ENCODE results near the gene ITGA2B. TPM values are rescaled to one million over a fixed set of nuclear protein-coding genes. Genes with fewer than 3 reads are reported as not detected.

Gene ITGA2B
- total and polyA plus RNA-seq, 10 of the 15 experiments (the other 5 are each of a cell fraction or from before 2014, with no cell fraction given) = 0.04 to 0.51 (median 0.21) TPM; not detected in 1

GRCh38 chr17:44397479-44398440, 8.3 kb upstream of the ITGA2B start:
- POLR2A ChIA-PET = no interaction called here
- Histone ChIP-seq H2AFZ (ENCODE audit: control insufficient read depth, low read depth, low read length) (no peak overlapping the region), H4K20me1 (ENCODE audit: control insufficient read depth, insufficient read depth) (no peaks in the 10 kb centered on the region), H3K4me1 (ENCODE audit: control insufficient read depth, insufficient read depth, low read length) (peaks cover 5% of the 10 kb centered on the region), H3K27me3 (replicated peaks in 1 of 2; ENCODE audit: control insufficient read depth in 2 of 2, insufficient read depth in 2 of 2, low read length in 1 of 2) (no peaks in the 10 kb centered on the region), H3K79me2 (ENCODE audit: control insufficient read depth, insufficient read depth, low read length) (no peaks in the 10 kb centered on the region), H3K9ac (ENCODE audit: control insufficient read depth, insufficient read depth, low read length) (no peak overlapping the region), H3K9me3 (replicated peaks; ENCODE audit: control insufficient read depth, insufficient read depth, low read length) (no peaks in the 10 kb centered on the region), H3K27ac (ENCODE audit: control insufficient read depth, insufficient read depth) (no peak overlapping the region), H3K36me3 (ENCODE audit: control insufficient read depth in 2 of 2, insufficient read depth in 2 of 2, low read length in 1 of 2) (peaks cover 19 to 33% of the 10 kb centered on the region in 2 experiments), H3K4me3 (no peak overlapping the region), H3K4me2 (ENCODE audit: control insufficient read depth, insufficient read depth) (no peak overlapping the region)
- peak; percentile 47 for TF ChIP-seq POLR2A (IDR thresholded peaks at IDR 0.05; ENCODE audit: low read depth, low read length)
- no peak for TF ChIP-seq IRF4 (IDR thresholded peaks at IDR 0.05; ENCODE audit: low read depth, low read length)
- RAD21 ChIA-PET (ENCODE audit: unreplicated experiment) = interaction anchor here (5.3 kb wide), 1 partner anchor 125 kb away, joined by 31 read pairs; no protein-coding TSS in a partner anchor
- SMC1A ChIA-PET (ENCODE audit: uncharacterized antibody, unreplicated experiment) = interaction anchor here (3.0 kb wide), 1 partner anchor 126 kb away, joined by 13 read pairs; no protein-coding TSS in a partner anchor
- 92% methylated on average over 8 of the region's 8 CpGs for WGBS (ENCODE audit: insufficient coverage, insufficient replicate concordance, low lambda C conversion rate, missing lambda C conversion rate)
- CTCF ChIA-PET = interaction anchor here (0.9 to 8.1 kb wide), 4 partner anchors 30 to 125 kb away, joined by 3 to 97 read pairs (median 3); no protein-coding TSS in a partner anchor
- intact Hi-C loops (cut with micrococcal nuclease; ENCODE audit: unreplicated experiment) = no loop called here
- no peak for ATAC-seq
- in situ Hi-C loops (cut with MboI) = no loop called here
- no peak for FAIRE-seq
- no peak for DNase-seq (ENCODE audit: low read depth, low spot score)
- no TSS peak for BruUV-seq (replicated peaks)

- in situ Hi-C loops (cut with MboI) (no loop called here), intact Hi-C loops (cut with micrococcal nuclease; ENCODE audit: unreplicated experiment) (no loop called here)
- no peak for ATAC-seq
- ChIA-PET RAD21 (ENCODE audit: unreplicated experiment) (interaction anchor here (1.2 kb wide), 1 partner anchor 126 kb away, joined by 6 read pairs; no protein-coding TSS in a partner anchor), POLR2A (no interaction called here), SMC1A (ENCODE audit: uncharacterized antibody, unreplicated experiment) (interaction anchor here (1.2 to 3.0 kb wide), 2 partner anchors 126 to 127 kb away, joined by 3 to 13 read pairs; no protein-coding TSS in a partner anchor), CTCF (interaction anchor here (0.9 to 8.1 kb wide), 4 partner anchors 31 to 126 kb away, joined by 3 to 97 read pairs (median 3); no protein-coding TSS in a partner anchor)
- Histone ChIP-seq H3K9ac (ENCODE audit: control insufficient read depth, insufficient read depth, low read length) (no peak overlapping the region), H2AFZ (ENCODE audit: control insufficient read depth, low read depth, low read length) (no peak overlapping the region), H3K4me1 (ENCODE audit: control insufficient read depth, insufficient read depth, low read length) (no peaks in the 10 kb centered on the region), H3K4me3 (no peak overlapping the region), H3K4me2 (ENCODE audit: control insufficient read depth, insufficient read depth) (no peak overlapping the region), H3K9me3 (replicated peaks; ENCODE audit: control insufficient read depth, insufficient read depth, low read length) (no peaks in the 10 kb centered on the region), H4K20me1 (ENCODE audit: control insufficient read depth, insufficient read depth) (no peaks in the 10 kb centered on the region), H3K36me3 (ENCODE audit: control insufficient read depth in 2 of 2, insufficient read depth in 2 of 2, low read length in 1 of 2) (peaks cover 19 to 33% of the 10 kb centered on the region in 2 experiments), H3K79me2 (ENCODE audit: control insufficient read depth, insufficient read depth, low read length) (no peaks in the 10 kb centered on the region), H3K27ac (ENCODE audit: control insufficient read depth, insufficient read depth) (no peak overlapping the region), H3K27me3 (replicated peaks in 1 of 2; ENCODE audit: control insufficient read depth in 2 of 2, insufficient read depth in 2 of 2, low read length in 1 of 2) (no peaks in the 10 kb centered on the region)
- no peak for DNase-seq (ENCODE audit: low read depth, low spot score)
- BruUV-seq (replicated peaks) = no TSS peak
- FAIRE-seq = no peak
- 100% methylated on average over 5 of the region's 5 CpGs for WGBS (ENCODE audit: insufficient coverage, insufficient replicate concordance, low lambda C conversion rate, missing lambda C conversion rate)
- TF ChIP-seq HSF1 (IDR thresholded peaks at IDR 0.05; ENCODE audit: low read depth, low read length) (no peak), IRF4 (IDR thresholded peaks at IDR 0.05; ENCODE audit: low read depth, low read length) (no peak), NR2F1 (conservative IDR thresholded peaks at IDR 0.05) (no peak), ESRRA (IDR thresholded peaks at IDR 0.05; ENCODE audit: low read length) (no peak), IRF3 (IDR thresholded peaks at IDR 0.05) (no peak), NRF1 (conservative IDR thresholded peaks at IDR 0.05; ENCODE audit: low read depth, low read length) (no peak), NFXL1 (IDR thresholded peaks at IDR 0.05; ENCODE audit: borderline replicate concordance) (no peak), HDGF (IDR thresholded peaks at IDR 0.05) (no peak), ZNF24 (IDR thresholded peaks at IDR 0.05) (no peak), IKZF1 (conservative IDR thresholded peaks at IDR 0.05) (no peak), HCFC1 (IDR thresholded peaks at IDR 0.05; ENCODE audit: low read length) (no peak), ZNF217 (IDR thresholded peaks at IDR 0.05) (no peak), NFYA (IDR thresholded peaks at IDR 0.05; ENCODE audit: borderline replicate concordance, low read depth, low read length) (no peak), CREM (IDR thresholded peaks at IDR 0.05; ENCODE audit: low read depth) (no peak), MTA3 (IDR thresholded peaks at IDR 0.05; ENCODE audit: borderline replicate concordance, low read length) (no peak)
These were observed 7.5 kb upstream of the ITGA2B start for GRCh38 chr17:44396946-44397345.

Data from GM12878 (cell line).